Skeletal muscle satellite cell (primary cell): ENCODE measurements around the gene KCNMB2.
"Not testable (repeated sequence)": the region's sequence is repeated elsewhere in the genome, so short reads cannot be mapped to it uniquely, and the experiment has no call there.

Experiments
- H3K27me3 ChIP-seq: 2 replicates; pipeline ENCODE4 v1.7.0; 2013; ENCODE audit warnings: low read length; ENCODE audit not compliant: control insufficient read depth, insufficient read depth
- H3K36me3 ChIP-seq: 2 replicates; pipeline ENCODE4 v1.7.0; 2013; ENCODE audit warnings: mild to moderate bottlenecking, control low read depth, low read length; ENCODE audit not compliant: insufficient read depth
- H3K4me1 ChIP-seq: 2 replicates; pipeline ENCODE4 v1.7.0; 2013; ENCODE audit warnings: low read length; ENCODE audit not compliant: control insufficient read depth, insufficient read depth
- H3K4me2 ChIP-seq: 2 replicates; pipeline ENCODE4 v1.7.0; 2013; ENCODE audit warnings: mild to moderate bottlenecking, low read length
- H3K4me3 ChIP-seq: 2 replicates; pipeline ENCODE4 v1.7.0; 2013; ENCODE audit warnings: low read length
- H3K9ac ChIP-seq: 2 replicates; pipeline ENCODE4 v1.7.0; 2013; ENCODE audit warnings: mild to moderate bottlenecking, low read depth, low read length, moderate library complexity
- H3K9me3 ChIP-seq: replicated peaks from 2 replicates; pipeline ENCODE4 v1.7.0; 2013; ENCODE audit warnings: mild to moderate bottlenecking, control low read depth, low read length

Gene KCNMB2

DNA sequence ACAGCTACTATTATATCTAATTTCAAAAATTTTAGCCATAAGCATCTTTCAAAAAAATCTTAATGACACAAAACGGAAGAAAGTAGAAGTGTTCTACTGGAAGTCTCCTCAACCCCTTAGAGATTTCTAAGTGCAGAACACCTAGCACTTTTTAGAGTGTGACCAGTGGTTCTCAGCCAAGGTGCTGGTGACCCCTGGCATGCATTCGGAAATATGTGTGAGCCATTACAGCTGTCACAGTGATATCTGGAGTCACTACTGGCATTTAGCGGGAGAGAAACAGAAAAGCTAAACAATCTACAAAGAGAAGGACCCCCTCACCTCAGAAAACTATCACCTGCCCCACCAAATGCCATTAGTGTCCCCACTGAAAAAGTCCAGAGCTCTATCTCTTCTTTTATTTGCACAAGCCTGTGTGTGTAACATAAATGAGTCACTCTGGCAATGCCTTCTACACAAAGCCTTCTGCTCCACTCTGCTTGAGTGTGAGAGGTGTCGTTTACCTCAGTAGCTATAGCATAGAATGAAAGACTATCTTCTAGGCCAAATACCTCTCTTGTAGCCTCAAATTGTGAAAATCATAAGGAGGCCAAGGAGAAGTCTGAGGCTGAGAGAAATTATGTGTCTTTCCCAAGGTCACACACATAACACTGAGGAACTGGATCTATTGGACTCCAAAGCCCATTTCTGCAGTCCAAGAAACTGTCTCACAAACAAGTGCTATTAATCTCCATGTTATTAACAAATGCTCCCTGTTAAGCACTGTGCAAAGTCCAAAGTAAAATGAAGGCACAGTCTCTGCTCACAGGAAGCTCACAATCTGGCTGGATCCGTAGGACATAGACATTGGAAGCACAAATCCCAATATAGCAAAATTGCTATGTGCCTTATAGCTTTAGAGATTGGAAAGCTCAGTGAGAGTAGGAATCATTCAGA is 28.5 kb upstream of the KCNMB2 start:
- no peaks in the 10 kb centered on the region for H3K4me1 ChIP-seq
- no peaks in the 10 kb centered on the region for H3K27me3 ChIP-seq
- H3K4me3 ChIP-seq: no peak overlapping the region
- H3K36me3 ChIP-seq: no peaks in the 10 kb centered on the region
- H3K9ac ChIP-seq: no peak overlapping the region
- H3K9me3 ChIP-seq: no peaks in the 10 kb centered on the region
- H3K4me2 ChIP-seq: no peak overlapping the region

DNA sequence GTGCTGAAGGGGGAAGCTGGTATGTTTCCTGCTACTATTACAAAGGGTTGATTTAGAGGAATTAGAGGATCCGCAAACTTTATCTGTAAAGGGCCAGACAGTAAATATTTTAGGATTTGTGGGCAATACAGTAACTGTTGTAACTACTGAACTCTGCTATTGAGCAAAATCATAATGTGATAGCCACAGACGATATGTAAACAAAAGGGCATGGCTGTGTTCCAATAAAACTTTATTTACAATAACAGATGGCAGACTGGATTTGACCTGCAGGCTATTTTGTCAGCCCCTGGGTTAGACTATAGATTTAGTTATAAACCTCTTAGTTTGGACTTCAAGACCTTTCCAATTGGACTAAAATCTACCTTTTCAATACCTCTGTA is 27.8 kb upstream of the KCNMB2 start:
- Histone ChIP-seq H3K4me3 (no peak overlapping the region), H3K36me3 (no peaks in the 10 kb centered on the region), H3K9ac (no peak overlapping the region), H3K4me2 (no peak overlapping the region), H3K4me1 (peaks cover 2% of the 10 kb centered on the region), H3K27me3 (no peaks in the 10 kb centered on the region), H3K9me3 (no peaks in the 10 kb centered on the region)

DNA sequence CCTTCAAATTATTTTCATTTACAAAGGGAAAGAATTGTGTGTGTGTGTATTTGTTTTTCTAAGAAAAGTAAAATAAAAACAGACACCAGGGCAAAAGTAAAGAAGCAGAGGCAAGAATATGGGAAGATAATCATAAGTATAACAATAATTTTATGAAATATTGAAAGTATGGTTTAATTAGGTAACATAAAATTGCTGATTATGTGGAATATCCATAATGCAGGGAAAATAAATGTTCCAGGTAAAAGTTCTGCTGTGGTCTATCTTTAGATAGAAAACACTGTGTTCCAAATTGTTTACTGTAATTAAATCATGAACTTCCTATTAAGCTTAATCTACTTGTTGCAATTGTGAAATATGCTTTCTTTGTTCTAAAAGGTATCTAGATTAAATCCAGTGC is 25.7 kb upstream of the KCNMB2 start:
- Histone ChIP-seq H3K9ac (no peak overlapping the region), H3K4me2 (no peak overlapping the region), H3K9me3 (no peaks in the 10 kb centered on the region), H3K4me3 (no peak overlapping the region), H3K27me3 (no peaks in the 10 kb centered on the region), H3K4me1 (peaks cover 5% of the 10 kb centered on the region), H3K36me3 (no peaks in the 10 kb centered on the region)

- Histone ChIP-seq H3K9me3 (no peaks in the 10 kb centered on the region), H3K36me3 (no peaks in the 10 kb centered on the region), H3K9ac (no peak overlapping the region), H3K27me3 (no peaks in the 10 kb centered on the region), H3K4me2 (no peak overlapping the region), H3K4me3 (no peak overlapping the region), H3K4me1 (peaks cover 5% of the 10 kb centered on the region)
Observed at GRCh38 chr3:178512647-178513046, 23.6 kb upstream of the KCNMB2 start.

DNA sequence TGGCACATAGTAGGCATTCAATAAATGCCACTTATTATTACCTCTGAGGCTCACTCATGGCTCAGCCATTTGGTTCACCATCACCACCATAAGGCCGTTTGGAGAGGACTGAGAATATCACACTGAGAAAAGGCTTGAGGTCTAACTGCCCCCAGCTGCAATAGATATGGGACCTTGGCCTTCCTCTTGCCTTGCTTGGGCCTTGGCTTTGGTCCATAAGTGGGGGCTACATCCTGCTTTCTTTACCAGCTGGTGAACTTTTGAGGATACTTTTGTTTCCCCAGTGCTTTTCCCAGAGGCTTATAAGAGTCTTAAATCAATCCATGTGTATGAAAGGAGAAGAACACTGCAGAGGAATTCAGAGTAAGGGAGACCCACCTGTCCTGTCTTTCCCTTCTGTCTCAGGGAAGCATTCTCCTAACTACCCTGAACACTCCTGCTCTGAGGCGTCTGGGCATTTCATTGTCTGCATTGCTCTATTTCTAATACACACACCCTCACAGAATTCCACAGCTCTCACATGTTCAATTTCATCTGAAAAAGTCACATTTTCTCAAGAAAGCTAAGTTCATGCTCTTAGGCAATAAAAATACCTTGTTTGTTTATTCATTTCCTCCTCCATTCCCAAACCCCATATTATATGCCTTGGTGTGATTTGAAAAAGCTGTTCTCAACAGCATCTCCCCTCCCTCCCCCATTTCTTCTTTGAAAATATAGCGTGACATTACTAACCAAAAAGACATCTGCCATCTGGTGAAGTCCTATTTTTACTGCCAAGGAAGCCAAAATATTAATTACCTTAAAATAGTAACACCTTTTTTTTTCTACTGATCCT is 22.5 kb upstream of the KCNMB2 start:
- Histone ChIP-seq H3K4me1 (peaks cover 5% of the 10 kb centered on the region), H3K4me3 (no peak overlapping the region), H3K9me3 (no peaks in the 10 kb centered on the region), H3K9ac (no peak overlapping the region), H3K27me3 (no peaks in the 10 kb centered on the region), H3K36me3 (no peaks in the 10 kb centered on the region), H3K4me2 (no peak overlapping the region)

DNA sequence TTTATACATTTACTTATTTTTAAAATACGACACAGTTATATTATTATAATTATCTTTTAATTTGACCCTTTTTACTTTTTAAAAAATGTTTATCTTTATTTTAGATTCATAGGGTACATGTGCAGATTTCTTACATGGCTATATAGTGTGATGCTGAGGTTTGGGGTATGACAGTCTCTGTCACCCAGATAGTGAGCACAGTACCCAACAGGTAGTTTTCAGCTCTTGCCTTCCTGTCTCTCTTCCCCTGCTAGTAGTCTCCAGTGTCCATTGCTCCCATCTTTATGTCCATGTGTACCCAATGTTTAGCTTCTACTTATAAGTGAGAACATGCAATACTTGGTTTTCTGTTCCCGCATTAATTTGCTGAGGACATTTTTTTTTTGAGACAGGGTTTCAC is 21.8 kb upstream of the KCNMB2 start:
- peaks cover 5% of the 10 kb centered on the region for H3K4me1 ChIP-seq
- H3K36me3 ChIP-seq: no peaks in the 10 kb centered on the region
- no peaks in the 10 kb centered on the region for H3K27me3 ChIP-seq
- no peak overlapping the region for H3K4me2 ChIP-seq
- no peak overlapping the region for H3K4me3 ChIP-seq
- no peak overlapping the region for H3K9ac ChIP-seq
- no peaks in the 10 kb centered on the region for H3K9me3 ChIP-seq

DNA sequence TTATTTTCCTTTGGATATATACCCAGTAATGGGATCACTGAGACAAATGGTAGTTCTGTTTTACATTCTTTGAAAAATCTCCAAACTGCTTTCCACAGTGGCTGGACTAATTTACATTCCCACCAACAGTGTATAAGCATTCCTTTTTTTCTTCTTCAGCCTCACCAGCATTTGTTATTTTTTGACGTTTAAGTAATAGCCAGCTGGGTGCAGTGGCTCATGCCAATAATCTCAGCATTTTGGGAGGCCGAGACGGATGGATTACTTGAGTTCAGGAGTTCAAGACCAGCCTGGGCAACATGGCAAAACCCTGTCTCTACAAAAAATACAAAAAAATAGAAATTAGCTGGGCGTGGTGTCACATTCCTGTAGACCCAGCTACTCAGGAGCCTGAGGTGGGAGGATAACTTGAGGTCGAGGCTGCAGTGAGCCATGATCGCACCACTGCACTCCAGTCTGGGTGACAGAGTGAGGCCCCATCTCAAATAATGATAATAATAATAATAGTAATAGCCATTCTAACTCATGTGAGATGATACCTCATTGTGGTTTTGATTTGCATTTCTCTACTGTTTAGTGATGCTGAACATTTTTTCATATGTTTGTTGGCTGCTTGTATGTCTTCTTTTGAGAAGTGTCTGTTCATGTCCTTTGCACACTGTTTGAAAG is 21.0 kb upstream of the KCNMB2 start:
- not testable (repeated sequence) for H3K4me3 ChIP-seq, H3K9me3 ChIP-seq, H3K27me3 ChIP-seq, H3K9ac ChIP-seq, H3K36me3 ChIP-seq, H3K4me2 ChIP-seq, H3K4me1 ChIP-seq

DNA sequence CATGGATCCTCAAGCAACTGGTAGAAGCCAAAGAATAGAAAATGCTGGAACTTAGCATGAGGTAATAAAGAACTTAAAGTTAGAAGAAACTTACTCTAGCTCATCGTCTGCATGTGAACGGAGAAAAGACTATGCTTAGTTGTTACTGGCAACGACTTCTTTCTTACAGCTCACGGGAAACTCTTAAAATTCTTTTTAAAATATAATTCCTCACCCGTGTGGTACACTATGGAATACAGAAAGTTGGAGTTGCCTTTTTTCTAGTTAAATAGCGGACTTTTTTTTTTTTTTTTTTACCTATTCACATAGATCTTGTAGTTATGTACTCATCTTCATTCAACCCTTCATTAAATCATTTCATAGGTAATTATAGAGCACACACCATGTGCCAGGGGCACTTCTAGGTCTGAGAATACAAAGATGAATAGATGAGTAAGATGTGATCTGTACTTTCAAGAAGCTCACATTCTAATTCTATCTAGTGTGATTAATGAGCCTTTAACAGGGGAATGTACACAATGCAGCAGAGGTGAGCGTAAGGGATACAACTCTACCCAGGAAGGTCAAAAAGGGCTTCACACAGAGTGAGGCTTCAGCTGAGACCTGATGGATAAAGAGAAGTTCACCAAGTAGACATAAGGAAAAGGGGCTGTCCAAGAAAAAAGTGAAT is 18.4 kb upstream of the KCNMB2 start:
- no peak overlapping the region for H3K9ac ChIP-seq
- no peaks in the 10 kb centered on the region for H3K36me3 ChIP-seq
- no peak overlapping the region for H3K4me3 ChIP-seq
- H3K4me2 ChIP-seq: no peak overlapping the region
- H3K27me3 ChIP-seq: no peaks in the 10 kb centered on the region
- no peaks in the 10 kb centered on the region for H3K9me3 ChIP-seq
- peaks cover 5% of the 10 kb centered on the region for H3K4me1 ChIP-seq

GRCh38 chr3:178518660-178519396 is 17.4 kb upstream of the KCNMB2 start:
- H3K4me3 ChIP-seq: no peak overlapping the region
- no peaks in the 10 kb centered on the region for H3K36me3 ChIP-seq
- no peak overlapping the region for H3K9ac ChIP-seq
- H3K4me2 ChIP-seq: peak overlapping the region; percentile 28
- no peaks in the 10 kb centered on the region for H3K9me3 ChIP-seq
- no peaks in the 10 kb centered on the region for H3K4me1 ChIP-seq
- H3K27me3 ChIP-seq: no peaks in the 10 kb centered on the region

GRCh38 chr3:178519701-178520100 is 16.5 kb upstream of the KCNMB2 start:
- Histone ChIP-seq H3K4me1 (no peaks in the 10 kb centered on the region), H3K4me3 (no peak overlapping the region), H3K4me2 (no peak overlapping the region)

More at GRCh38 chr3:178519701-178520100, 16.5 kb upstream of the KCNMB2 start:
- Histone ChIP-seq H3K9ac (no peak overlapping the region), H3K9me3 (no peaks in the 10 kb centered on the region), H3K36me3 (no peaks in the 10 kb centered on the region), H3K27me3 (no peaks in the 10 kb centered on the region)
